Natural killer cell (primary cell): ENCODE data around the gene CFAP299. TPM values are rescaled to one million over a fixed set of nuclear protein-coding genes. Genes with fewer than 3 reads are reported as not detected.

ENCODE experiments used
- ATAC-seq, 3 donors: fragments of 150-1000 bp in 2 of 3; fragments of 200-7000 bp in 1 of 3; cut with Tn5 transposase; 1 replicate in 1 of 3; 2 replicates in 2 of 3; pipeline ENCODE4 v1.10.0; 2021; ENCODE audit warnings: mild to moderate bottlenecking in 2 of 3, moderate library complexity in 2 of 3
- DNase-seq, 2 donors: peaks; one replicate each; pipeline versions ENCODE4 v3.0.0 to v3.0.0-alpha.2; 2013 to 2021; ENCODE audit warnings: mixed read lengths in 1 of 2
- H3K27ac ChIP-seq: one replicate; pipeline ENCODE4 v1.5.1; 2013; ENCODE audit warnings: mild to moderate bottlenecking, low read length
- H3K27me3 ChIP-seq: one replicate; pipeline ENCODE4 v1.6.1; 2013; ENCODE audit warnings: low read length; ENCODE audit not compliant: control insufficient read depth, insufficient read depth
- H3K36me3 ChIP-seq: one replicate; pipeline ENCODE4 v1.6.1; 2013; ENCODE audit warnings: low read length; ENCODE audit not compliant: control insufficient read depth, insufficient read depth
- H3K4me1 ChIP-seq: one replicate; pipeline ENCODE4 v1.6.1; 2013; ENCODE audit warnings: low read length; ENCODE audit not compliant: control insufficient read depth, insufficient read depth
- H3K4me3 ChIP-seq: one replicate; pipeline ENCODE4 v1.5.1; 2013; ENCODE audit warnings: low read length
- H3K9me3 ChIP-seq: one replicate; pipeline ENCODE4 v1.6.1; 2013; ENCODE audit warnings: low read length; ENCODE audit not compliant: control insufficient read depth, insufficient read depth
- H3K27ac Mint-ChIP-seq, 2 donors: one replicate each; pipeline ENCODE4 v1.8.0; 2022; ENCODE audit warnings: mild to moderate bottlenecking in 2 of 2, mixed read lengths in 2 of 2, moderate library complexity in 1 of 2
- H3K27me3 Mint-ChIP-seq, 2 donors: one replicate each; pipeline ENCODE4 v1.8.0; 2022; ENCODE audit warnings: low read depth in 2 of 2, mixed read lengths in 2 of 2
- H3K36me3 Mint-ChIP-seq: one replicate; pipeline ENCODE4 v1.8.0; 2022; ENCODE audit warnings: mixed read lengths
- H3K4me1 Mint-ChIP-seq, 2 donors: one replicate each; pipeline ENCODE4 v1.8.0; 2022; ENCODE audit warnings: mixed read lengths in 2 of 2
- H3K4me3 Mint-ChIP-seq: one replicate; pipeline ENCODE4 v1.8.0; 2022; ENCODE audit warnings: mild to moderate bottlenecking, moderate library complexity, mixed read lengths
- H3K9me3 Mint-ChIP-seq, 2 donors: one replicate each; pipeline ENCODE4 v1.8.0; 2022; ENCODE audit warnings: mixed read lengths in 2 of 2
- WGBS: methylation state at CpG from one replicate; pipeline ENCODE4 v1.1.7; 2013; ENCODE audit warnings: missing lambda C conversion rate; ENCODE audit not compliant: insufficient coverage; 5-methylcytosine and 5-hydroxymethylcytosine counted together
- intact Hi-C: fragments of 100-400 bp; cut with micrococcal nuclease; formaldehyde crosslinking; loops from one replicate; pipeline ENCODE4 v1.14.2; 2022
- total RNA-seq, 4 donors: library from RNA; stranded (reverse); fragments of 120-200 nt in 1 of 4; gene quantifications; one replicate each; pipeline versions ENCODE4 v1.2.3 to v1.2.4, GENCODE V29; 2013 to 2022
- TF ChIP-seq, protein P1 (sequence below): fragments of 200-600 bp; IDR thresholded peaks from one replicate; pipeline ENCODE4 v1.8.0; 2022; ENCODE audit warnings: antibody characterized with exemption

The CFAP299 gene
- total RNA-seq, 3 donors from 2014 or later (not counting 1 experiment from before 2014, with no cell fraction given), result not detected

GRCh38 chr4:80751200-80751599 is 415.7 kb downstream of the CFAP299 start:
- H3K4me1 Mint-ChIP-seq, result no peaks in the 10 kb centered on the region
- H3K4me3 ChIP-seq, result no peak overlapping the region
- no peaks in the 10 kb centered on the region for H3K4me1 ChIP-seq
- H3K36me3 ChIP-seq, result no peaks in the 10 kb centered on the region
- peaks cover 0 to 7% of the 10 kb centered on the region in 2 donors for H3K27me3 Mint-ChIP-seq
- no peaks in the 10 kb centered on the region for H3K36me3 Mint-ChIP-seq
- DNase-seq (no peak), ATAC-seq (no peak)
- no peak overlapping the region for H3K4me3 Mint-ChIP-seq
- H3K27me3 ChIP-seq, result no peaks in the 10 kb centered on the region
- intact Hi-C loops, result no loop called here
- H3K27ac ChIP-seq, result no peak overlapping the region
- no peak overlapping the region for H3K27ac Mint-ChIP-seq
- no peaks in the 10 kb centered on the region for H3K9me3 ChIP-seq
- H3K9me3 Mint-ChIP-seq, result no peaks in the 10 kb centered on the region
- TF ChIP-seq, protein P1, sequence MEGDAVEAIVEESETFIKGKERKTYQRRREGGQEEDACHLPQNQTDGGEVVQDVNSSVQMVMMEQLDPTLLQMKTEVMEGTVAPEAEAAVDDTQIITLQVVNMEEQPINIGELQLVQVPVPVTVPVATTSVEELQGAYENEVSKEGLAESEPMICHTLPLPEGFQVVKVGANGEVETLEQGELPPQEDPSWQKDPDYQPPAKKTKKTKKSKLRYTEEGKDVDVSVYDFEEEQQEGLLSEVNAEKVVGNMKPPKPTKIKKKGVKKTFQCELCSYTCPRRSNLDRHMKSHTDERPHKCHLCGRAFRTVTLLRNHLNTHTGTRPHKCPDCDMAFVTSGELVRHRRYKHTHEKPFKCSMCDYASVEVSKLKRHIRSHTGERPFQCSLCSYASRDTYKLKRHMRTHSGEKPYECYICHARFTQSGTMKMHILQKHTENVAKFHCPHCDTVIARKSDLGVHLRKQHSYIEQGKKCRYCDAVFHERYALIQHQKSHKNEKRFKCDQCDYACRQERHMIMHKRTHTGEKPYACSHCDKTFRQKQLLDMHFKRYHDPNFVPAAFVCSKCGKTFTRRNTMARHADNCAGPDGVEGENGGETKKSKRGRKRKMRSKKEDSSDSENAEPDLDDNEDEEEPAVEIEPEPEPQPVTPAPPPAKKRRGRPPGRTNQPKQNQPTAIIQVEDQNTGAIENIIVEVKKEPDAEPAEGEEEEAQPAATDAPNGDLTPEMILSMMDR, result no peak

- no peak overlapping the region for H3K4me3 Mint-ChIP-seq
These were observed 432.4 kb downstream of the CFAP299 start for GRCh38 chr4:80767944-80768343.

DNA sequence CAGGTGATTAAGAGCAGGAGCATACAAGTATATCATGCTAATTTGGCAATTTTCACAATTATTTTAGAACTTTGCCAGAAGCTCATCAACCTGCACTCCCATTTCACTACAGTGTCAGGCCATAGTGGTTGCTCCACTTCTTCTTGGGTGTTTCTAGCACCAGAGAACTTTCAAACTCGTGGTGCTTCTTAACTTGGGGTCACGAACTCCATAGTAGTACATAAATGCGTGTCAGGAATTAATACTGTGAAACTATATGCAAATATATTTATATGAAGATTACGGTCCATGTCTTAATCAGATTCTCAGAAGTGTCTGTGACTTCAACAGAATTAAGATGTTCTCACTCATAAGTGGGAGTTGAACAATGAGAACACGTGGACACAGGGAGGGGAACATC is 440.6 kb downstream of the CFAP299 start:
- ATAC-seq, result no peak
- WGBS, result 80% methylated on average over 5 of the region's 5 CpGs
- intact Hi-C loops, result no loop called here

More at GRCh38 chr4:80767944-80768343, 432.4 kb downstream of the CFAP299 start:
- peaks cover 0 to 3% of the 10 kb centered on the region in 2 donors for H3K9me3 Mint-ChIP-seq
- H3K27ac Mint-ChIP-seq, result no peak overlapping the region
- H3K4me1 Mint-ChIP-seq, result no peaks in the 10 kb centered on the region
- H3K27ac ChIP-seq, result no peak overlapping the region
- DNase-seq (no peak), ATAC-seq (no peak)
- no peaks in the 10 kb centered on the region for H3K4me1 ChIP-seq
- intact Hi-C loops, result no loop called here
- no peaks in the 10 kb centered on the region for H3K27me3 Mint-ChIP-seq
- no peak overlapping the region for H3K4me3 ChIP-seq
- no peaks in the 10 kb centered on the region for H3K36me3 Mint-ChIP-seq
- H3K27me3 ChIP-seq, result no peaks in the 10 kb centered on the region
- WGBS, result 97% methylated on average over 2 of the region's 2 CpGs
- no peaks in the 10 kb centered on the region for H3K36me3 ChIP-seq
- TF ChIP-seq, protein P1, result no peak
- H3K9me3 ChIP-seq, result no peaks in the 10 kb centered on the region

GRCh38 chr4:80781431-80781830 is 445.9 kb downstream of the CFAP299 start:
- ATAC-seq, result no peak
- no peak overlapping the region for H3K27ac Mint-ChIP-seq
- no peaks in the 10 kb centered on the region for H3K9me3 Mint-ChIP-seq
- Histone ChIP-seq H3K9me3 (no peaks in the 10 kb centered on the region), H3K27ac (no peak overlapping the region), H3K27me3 (no peaks in the 10 kb centered on the region), H3K4me3 (no peak overlapping the region), H3K4me1 (no peaks in the 10 kb centered on the region), H3K36me3 (no peaks in the 10 kb centered on the region)
- peaks cover 6 to 11% of the 10 kb centered on the region in 2 donors for H3K27me3 Mint-ChIP-seq
- WGBS, result 92% methylated on average over 1 of the region's 1 CpG
- TF ChIP-seq, protein P1, result no peak
- H3K36me3 Mint-ChIP-seq, result no peaks in the 10 kb centered on the region
- no peak for DNase-seq
- no peaks in the 10 kb centered on the region for H3K4me1 Mint-ChIP-seq
- intact Hi-C loops, result no loop called here
- H3K4me3 Mint-ChIP-seq, result no peak overlapping the region

More for the DNA sequence above, 440.6 kb downstream of the CFAP299 start:
- TF ChIP-seq, protein P1, result no peak
- Mint-ChIP-seq H3K27me3 (peaks cover 6 to 11% of the 10 kb centered on the region in 2 donors), H3K27ac (no peak overlapping the region), H3K4me3 (no peak overlapping the region), H3K36me3 (no peaks in the 10 kb centered on the region), H3K4me1 (no peaks in the 10 kb centered on the region), H3K9me3 (no peaks in the 10 kb centered on the region)
- H3K4me3 ChIP-seq, result no peak overlapping the region
- no peaks in the 10 kb centered on the region for H3K9me3 ChIP-seq
- H3K4me1 ChIP-seq, result no peaks in the 10 kb centered on the region
- no peaks in the 10 kb centered on the region for H3K36me3 ChIP-seq
- no peak overlapping the region for H3K27ac ChIP-seq
- no peak for DNase-seq
- H3K27me3 ChIP-seq, result no peaks in the 10 kb centered on the region
